ENCODE results near the gene TFDP2.
"Not testable (repeated sequence)": the region's sequence is repeated elsewhere in the genome, so short reads cannot be mapped to it uniquely, and the experiment has no call there.

TFDP2 gene

DNA sequence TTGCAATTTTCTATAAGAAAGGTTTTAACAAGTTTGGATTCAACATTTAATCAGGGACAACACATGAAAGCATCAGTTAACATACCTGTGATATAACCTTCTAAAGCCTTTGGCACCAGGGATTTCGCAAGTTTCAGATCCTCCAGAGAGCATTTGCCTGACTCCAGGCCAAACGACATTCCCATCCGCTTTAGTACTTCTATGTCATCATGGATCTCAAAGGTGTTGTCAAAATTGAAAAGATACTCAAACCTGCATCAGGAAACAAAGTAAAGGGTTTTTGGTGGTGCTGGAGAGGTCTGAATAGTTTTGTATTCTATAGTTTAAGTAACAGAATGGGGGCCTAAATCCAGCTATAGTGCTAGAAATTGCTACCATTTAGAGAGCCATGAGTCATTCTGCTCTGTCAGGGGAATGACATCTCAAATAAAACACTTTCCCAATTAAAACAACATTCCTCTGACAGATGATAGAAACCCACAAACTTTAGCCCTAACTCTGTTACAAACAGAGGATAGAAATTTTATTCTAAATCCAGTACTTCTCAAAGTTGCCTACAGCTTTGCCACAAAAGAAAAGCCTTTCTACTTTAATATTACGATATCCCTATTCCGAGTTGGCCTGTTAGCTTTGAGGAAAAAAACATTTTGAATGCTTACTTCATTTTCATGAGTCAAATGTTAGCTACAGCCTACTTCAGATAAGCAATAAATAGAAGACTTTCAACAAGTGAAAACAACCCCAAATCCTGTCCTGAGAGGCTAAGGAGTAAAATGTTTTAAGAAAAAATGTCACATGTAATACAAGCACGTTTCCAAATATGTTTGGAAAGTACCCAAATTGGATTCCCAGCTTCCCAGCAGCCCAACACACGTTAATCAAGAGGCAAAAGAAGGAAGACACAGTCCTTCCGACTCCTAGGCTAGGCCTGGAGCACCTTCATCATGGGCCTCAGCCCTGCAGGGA is 189.5 kb downstream of the TFDP2 start:
- peak; percentile 59 for DNase-seq

DNA sequence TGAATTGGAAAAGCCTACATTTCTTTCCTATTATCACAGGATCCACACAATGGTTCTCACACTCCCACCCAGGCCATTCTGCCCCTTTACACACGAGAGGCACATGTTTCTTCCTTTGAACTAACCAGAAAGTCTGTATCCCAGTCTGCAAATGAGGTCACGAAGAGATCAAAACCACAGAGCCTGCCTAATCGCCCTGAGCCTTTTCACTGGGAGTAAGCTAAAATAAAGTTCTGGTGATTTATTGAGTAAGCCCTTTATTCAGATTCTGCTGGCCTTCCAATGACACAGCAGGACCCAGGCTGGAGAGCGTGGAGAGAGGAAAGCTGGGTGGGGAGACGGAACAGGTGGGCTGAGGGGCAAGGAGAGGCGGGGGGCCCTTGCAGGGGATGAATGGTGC is 194.2 kb downstream of the TFDP2 start:
- no peak for DNase-seq

DNA sequence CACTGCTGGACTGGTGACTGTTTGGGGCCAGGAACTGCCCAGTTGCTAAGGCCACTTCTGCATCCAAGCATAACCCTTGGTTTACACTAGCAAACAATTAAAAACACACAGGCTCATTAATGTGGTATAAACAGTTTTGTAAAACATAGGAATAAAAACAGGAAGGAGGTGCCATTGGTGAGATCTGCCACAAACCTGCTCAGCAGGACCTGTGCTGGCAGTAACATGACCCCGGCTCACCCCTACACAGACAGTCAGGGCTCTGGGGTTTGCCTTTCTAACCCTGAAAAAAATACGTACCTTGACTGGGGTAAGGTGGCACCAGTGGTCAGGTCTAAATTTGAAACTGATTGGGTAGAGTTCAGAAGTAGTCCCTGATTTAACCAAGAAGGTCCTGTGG is 196.7 kb downstream of the TFDP2 start:
- DNase-seq, result no peak

- no peak for DNase-seq
These were observed 198.5 kb downstream of the TFDP2 start for GRCh38 chr3:141950572-141951493.

- DNase-seq, result no peak
These were observed 199.4 kb downstream of the TFDP2 start for GRCh38 chr3:141949972-141950371.

DNA sequence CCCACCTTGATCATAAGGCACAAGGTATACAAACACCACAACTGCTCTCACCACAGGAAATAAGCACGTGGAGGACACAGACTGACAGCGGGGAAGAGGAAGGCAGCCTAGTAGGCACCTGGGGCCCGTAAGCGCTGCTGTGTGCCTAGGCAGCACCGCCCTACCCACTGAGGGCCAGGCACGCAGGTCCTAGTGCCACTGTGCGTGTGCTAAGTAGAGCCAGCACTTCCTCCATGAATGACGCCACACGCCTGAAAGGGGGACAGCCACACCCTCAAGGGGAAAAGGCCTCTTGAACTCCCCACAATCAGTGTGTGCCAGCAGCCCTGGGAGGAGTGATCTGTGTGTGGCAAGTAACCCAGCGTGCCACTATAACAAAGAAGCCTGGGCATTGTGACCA is 199.9 kb downstream of the TFDP2 start:
- DNase-seq, result no peak

- DNase-seq, result no peak
These were observed 203.4 kb downstream of the TFDP2 start for GRCh38 chr3:141945726-141946485.

DNA sequence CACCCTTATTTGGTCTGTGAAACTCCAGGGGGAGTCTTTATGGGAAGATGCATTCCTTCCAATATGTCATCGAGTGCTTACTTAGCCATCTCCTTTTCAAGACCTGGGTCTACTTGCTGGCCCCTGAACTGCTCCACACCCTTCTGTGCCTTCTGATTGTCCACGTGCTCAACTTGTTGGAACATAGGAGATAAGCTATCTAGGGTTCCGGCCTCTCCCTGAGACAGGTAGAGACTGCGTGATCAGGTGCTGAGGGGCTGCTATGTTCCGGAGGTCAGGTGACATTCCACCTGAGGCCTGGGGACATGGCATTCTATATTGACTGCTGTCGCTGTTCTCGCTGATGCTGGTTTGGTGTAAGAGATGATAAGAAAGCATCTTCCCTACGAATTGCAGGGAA is 207.3 kb downstream of the TFDP2 start:
- DNase-seq, result no peak

- DNase-seq, result no peak
These were observed 208.3 kb downstream of the TFDP2 start for GRCh38 chr3:141941093-141941492.

DNA sequence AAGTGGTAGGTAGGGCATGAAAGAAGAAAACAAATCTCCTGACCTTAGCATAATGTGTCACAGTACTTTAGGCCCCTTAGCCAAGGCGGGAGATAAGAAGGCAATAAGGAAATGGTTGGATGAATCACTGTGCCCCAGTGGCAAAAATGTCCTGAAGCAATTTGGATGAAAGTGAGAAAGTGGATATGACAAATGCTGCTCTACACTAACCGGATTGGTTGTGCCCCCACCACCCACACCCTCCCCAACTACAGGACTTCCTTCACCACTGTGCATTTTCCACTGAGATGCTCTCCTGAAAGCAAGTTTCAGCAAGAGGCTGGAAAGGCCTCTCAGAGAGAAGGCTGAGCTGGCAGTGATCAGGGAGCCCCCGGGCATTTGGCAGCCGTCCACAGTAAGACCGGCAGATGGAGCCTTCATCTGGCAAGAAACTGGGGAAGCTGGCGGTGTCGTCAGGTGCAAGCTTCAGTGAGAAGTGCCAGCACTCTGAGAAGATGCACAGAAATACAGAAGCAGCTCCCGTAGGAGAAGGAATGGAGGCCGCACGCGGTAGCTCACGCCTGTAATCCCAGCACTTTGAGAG is 209.1 kb downstream of the TFDP2 start:
- DNase-seq, result no peak

GRCh38 chr3:141939759-141940158 is 209.6 kb downstream of the TFDP2 start:
- DNase-seq, result no peak

DNA sequence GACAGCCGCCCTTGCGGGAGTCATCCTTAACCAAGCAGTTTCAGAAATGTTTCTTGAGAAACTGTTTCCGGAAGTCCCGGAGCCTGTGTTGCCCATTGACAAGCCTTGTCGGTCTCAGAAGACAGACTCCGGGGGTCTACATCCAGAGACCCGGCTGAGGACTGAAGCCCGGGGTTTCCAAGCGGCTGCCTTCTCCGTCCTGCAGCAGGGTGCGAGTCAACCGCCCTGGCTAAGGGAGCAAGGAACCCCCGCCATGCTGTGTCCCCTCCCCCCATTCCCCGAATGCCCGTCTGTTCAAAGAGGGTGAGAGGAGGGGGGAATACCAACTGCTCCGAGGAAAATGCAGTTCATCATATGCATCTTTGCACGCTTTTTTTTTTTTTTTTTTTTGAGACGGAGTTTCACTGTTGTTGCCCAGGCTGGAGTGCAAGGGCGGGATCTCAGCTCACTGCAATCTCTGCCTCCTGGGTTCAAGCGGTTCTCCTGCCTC is 211.3 kb downstream of the TFDP2 start:
- DNase-seq, result no peak

DNA sequence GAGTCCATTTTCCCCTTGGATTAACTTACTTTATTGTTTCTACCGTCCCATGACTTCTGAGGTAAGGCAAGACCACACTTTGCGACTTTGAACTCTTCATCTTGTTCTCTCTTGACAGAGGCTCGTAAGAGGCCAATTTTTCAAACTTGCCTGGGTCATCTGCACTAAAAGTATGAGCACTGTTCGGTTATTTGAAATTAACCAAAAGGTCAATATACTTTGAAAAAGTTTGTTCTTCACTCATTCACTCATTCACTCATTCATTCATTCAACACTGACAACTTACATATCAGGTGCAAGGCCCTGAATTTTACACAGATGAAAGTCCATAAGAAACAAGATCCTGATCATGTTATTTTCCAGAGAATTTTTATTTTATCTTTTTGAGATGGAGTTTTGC is 215.0 kb downstream of the TFDP2 start:
- DNase-seq, result no peak

DNA sequence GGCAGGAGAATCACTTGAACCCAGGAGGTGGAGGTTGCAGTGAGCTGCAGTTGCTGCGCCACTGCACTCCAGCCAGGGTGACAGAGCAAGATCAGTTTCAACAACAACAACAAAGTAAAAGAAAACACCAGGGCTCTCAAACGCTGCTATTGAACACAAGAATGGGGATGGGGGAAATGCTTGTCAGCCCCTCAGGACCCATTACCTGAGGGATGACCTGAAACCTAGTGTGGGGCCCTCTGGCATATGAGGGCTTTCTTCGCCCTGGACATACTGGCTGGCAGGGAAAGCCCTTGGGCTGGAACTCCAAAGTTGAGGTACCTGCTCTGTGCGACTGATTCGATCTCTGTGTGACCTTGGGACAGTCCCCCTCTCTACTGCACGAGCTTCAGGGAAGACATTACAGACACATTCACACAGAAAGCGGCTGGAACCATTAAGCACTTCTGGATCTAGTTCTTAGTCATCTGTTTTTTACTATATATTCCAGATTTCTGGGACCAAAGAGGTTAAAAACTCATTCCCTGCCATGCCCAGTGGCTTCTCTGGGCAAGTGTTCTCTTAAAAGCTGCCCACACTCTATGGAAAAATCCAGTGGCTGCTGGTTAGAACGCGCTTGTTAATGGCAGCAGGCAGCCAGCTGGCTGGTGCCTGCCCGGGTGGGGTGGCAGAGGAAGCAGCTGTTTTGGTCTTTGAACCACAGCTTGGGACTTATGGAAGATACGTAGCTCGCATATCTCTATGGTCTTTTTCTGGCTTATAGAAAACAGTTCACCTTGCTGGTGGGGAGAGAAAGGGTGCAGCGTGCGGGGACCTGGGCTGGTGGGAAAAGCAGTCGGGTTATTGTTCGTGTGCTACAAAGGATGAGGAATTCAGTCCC is 215.7 kb downstream of the TFDP2 start:
- DNase-seq, result no peak

DNA sequence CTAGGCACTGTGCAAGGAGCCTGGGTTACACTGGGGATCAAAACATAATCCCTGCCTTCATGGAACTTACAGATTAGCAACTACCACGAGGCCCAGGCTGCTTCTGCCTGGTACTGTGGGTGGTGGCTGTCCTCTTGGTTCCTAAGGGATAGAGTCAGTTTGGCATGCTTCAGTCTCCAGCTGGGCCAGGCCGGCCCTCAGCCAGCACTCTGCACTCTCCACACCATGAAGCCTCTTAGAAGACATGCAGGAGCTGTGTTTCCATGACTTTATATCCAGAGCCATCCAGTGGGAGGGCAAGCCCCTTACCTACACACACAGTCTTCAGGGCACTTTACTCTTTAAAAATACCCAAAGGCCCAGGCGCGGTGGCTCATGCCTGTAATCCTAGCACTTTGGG is 218.5 kb downstream of the TFDP2 start:
- DNase-seq, result no peak

DNA sequence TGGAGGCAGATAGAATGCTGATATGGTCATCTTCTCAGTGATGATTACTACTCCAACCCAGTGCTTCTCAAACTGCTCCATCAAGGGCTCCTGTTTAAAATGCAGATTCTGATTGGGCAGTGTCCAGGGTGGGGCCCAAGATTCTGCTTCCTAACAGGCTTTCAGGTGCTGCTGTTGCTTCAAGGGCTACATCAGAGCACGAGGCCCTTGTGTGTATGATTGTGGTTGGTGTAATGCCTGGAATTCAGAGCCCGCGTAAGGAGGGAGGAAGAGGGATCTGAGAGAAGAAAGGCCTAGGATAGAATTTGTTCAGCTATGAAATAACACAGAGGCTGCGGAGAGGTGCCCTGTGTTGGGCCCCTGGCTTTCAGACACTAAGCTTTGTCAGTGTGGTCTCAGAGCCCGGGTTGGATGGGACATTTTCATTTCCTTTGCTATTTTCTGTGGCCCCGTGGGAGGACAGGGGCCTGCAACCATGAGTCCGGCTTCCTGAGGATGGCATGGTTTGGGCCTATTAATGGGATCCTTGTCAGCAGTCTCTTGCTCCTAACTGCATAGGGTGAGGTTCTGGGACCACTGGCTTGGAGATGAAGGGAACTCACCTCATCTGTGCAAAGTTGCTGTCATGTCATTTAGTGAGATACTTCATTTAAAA is 219.9 kb downstream of the TFDP2 start:
- no peak for DNase-seq

DNA sequence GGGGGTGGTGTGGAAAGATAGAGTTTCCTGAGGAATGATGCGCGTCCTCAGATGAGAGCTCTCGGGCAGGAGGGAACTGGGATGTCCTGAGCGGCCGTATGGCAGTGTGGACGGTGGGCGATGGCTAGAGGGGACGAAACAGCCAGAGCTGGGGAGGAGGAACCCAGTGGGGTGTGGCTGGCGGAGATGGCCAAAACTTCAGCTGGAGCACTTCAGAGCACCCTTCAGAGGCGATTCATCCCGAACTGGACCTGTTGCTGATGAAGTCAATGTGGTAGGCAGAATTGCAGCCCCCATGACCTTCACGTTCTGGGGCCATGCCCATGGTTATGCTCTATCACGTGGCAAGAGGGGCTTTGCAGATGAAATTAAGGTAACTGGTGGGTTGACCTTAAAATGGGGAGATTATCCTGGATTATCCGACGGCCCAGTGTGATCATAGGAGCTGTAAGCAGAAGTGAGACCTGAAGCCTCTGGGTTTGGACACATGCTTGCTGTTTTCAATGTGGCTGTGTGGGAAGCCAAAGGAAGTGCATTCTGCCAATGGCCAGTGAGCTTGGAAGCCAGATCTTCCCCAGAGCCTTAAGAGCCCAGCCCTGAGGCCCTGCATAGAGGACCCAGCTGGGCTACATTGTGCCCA is 220.6 kb downstream of the TFDP2 start:
- DNase-seq, result no peak

DNA sequence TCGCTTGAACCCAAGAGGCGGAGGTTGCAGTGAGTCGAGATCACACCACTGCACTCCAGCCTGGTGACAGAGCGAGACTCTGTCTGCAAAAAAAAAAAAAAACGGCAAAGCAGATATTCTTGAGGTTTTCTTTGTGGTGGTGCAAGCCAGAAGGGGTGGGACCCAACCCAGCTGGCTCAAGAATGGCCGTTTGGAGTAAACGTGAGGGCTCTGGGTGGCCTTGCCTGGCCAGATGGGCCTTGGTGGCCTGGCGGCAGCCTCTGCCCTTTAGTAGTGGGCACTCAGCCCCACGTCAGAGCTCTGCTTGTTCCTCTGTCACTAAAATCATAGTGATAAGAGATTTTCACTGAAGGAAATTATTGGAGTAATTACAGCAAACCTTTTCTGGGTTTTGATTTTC is 222.4 kb downstream of the TFDP2 start:
- no peak for DNase-seq

DNA sequence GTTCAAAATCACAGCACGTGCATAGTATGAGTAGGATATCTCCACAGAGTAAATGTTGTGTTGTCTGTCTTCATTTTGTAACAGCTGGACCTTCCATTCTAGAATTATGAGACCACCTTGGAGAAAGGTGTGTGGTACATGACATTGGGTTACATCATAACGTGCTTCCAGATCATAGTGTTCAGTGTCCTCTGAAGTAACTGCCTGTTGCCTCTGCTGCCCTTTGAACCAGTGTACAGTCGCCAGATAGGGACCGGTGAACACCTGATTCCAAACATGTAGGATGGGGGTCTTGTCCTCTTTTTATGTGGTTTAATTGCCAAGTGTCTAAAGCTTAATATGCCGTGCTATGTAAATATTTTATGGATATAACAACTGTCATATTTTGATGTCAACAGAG is 223.7 kb downstream of the TFDP2 start:
- DNase-seq, result not testable (repeated sequence)

DNA sequence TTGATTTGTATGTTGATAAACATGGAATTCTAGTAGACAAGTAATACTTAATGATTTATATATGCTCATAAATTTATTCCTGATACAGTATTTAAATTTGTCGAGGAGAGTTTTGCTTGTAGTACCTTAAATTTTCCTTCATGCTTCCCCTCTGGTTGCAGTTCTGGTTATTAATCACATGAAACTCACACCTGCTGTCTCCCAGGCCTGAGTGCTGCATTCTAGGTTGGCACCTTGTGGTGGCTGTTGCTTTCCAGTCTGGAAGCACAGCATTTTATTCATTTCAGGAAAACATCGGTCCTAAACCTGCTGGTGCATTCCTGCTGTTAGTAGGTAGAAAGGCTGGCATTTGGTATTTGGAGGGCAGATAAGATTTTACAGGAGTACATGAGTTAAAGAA is 228.0 kb downstream of the TFDP2 start:
- no peak for DNase-seq

Measured in kidney glomerular epithelial cell (primary cell).